ENCODE measurements around the gene FCF1. TPM values are rescaled to one million over a fixed set of nuclear protein-coding genes. Genes with fewer than 3 reads are reported as not detected.

Gene FCF1
- total and polyA plus RNA-seq, 2 experiments from 2014 or later = 24.3 to 39.2 TPM

- Histone ChIP-seq H3K27me3 (replicated peaks; ENCODE audit: insufficient read depth) (no peaks in the 10 kb centered on the region), H3K79me2 (ENCODE audit: insufficient read depth) (peaks cover 4% of the 10 kb centered on the region; the same call in 1 of the 2 replicates), H3K9me3 (ENCODE audit: low read depth) (no peaks in the 10 kb centered on the region), H3F3A (ENCODE audit: insufficient read depth) (no peaks in the 10 kb centered on the region), H2AFZ (no peak overlapping the region), H4K20me1 (ENCODE audit: insufficient read depth) (no peaks in the 10 kb centered on the region), H3K9ac (no peak overlapping the region), H3K4me1 (ENCODE audit: insufficient read depth) (peaks cover 6% of the 10 kb centered on the region; the same call in 1 of the 2 replicates), H3K27ac (peak overlapping the region; percentile 5; the same call in 1 of the 2 replicates), H3K4me2 (ENCODE audit: unreplicated experiment) (no peak overlapping the region), H3K4me3 (no peak overlapping the region), H3K36me3 (ENCODE audit: low read depth) (peaks cover 37% of the 10 kb centered on the region), H3K9me2 (ENCODE audit: insufficient read depth) (no peaks in the 10 kb centered on the region)
- TF ChIP-seq EZH2 (IDR thresholded peaks at IDR 0.05; ENCODE audit: insufficient read depth, poor library complexity, severe bottlenecking) = no peak
- no peak for TF ChIP-seq EZH2phosphoT487 (IDR thresholded peaks at IDR 0.05; ENCODE audit: insufficient read depth, low read depth)
- peak; percentile 56 for DNase-seq
- in situ Hi-C loops (cut with MboI) = no loop called here
Measured at GRCh38 chr14:74720526-74720925, 7.6 kb downstream of the FCF1 start.

GRCh38 chr14:74723134-74723533, 10.2 kb downstream of the FCF1 start:
- H3K27me3 ChIP-seq (replicated peaks; ENCODE audit: insufficient read depth) = no peaks in the 10 kb centered on the region
- H3F3A ChIP-seq (ENCODE audit: insufficient read depth) = no peaks in the 10 kb centered on the region
- TF ChIP-seq EZH2 (IDR thresholded peaks at IDR 0.05; ENCODE audit: insufficient read depth, poor library complexity, severe bottlenecking) (no peak), EZH2phosphoT487 (IDR thresholded peaks at IDR 0.05; ENCODE audit: insufficient read depth, low read depth) (no peak)
- in situ Hi-C loops (cut with MboI) = no loop called here
- no peak overlapping the region for H3K27ac ChIP-seq
- H3K9me2 ChIP-seq (ENCODE audit: insufficient read depth) = no peaks in the 10 kb centered on the region
- H3K9ac ChIP-seq = no peak overlapping the region
- H3K9me3 ChIP-seq (ENCODE audit: low read depth) = no peaks in the 10 kb centered on the region
- H3K4me2 ChIP-seq (ENCODE audit: unreplicated experiment) = no peak overlapping the region
- no peak for DNase-seq
- no peak overlapping the region for H3K4me3 ChIP-seq
- no peaks in the 10 kb centered on the region for H4K20me1 ChIP-seq (ENCODE audit: insufficient read depth)
- H3K4me1 ChIP-seq (ENCODE audit: insufficient read depth) = peaks cover 6% of the 10 kb centered on the region; the same call in 1 of the 2 replicates
- no peak overlapping the region for H2AFZ ChIP-seq
- 81% methylated on average over 3 of the region's 3 CpGs for WGBS, 2 experiments (ENCODE audit: low coverage in 1 of 2, low lambda C conversion rate in 2 of 2, missing lambda C conversion rate in 2 of 2)
- peaks cover 13% of the 10 kb centered on the region for H3K36me3 ChIP-seq (ENCODE audit: low read depth)
- H3K79me2 ChIP-seq (ENCODE audit: insufficient read depth) = peaks cover 4% of the 10 kb centered on the region; the same call in 1 of the 2 replicates

- no peaks in the 10 kb centered on the region for H3F3A ChIP-seq (ENCODE audit: insufficient read depth)
- H3K36me3 ChIP-seq (ENCODE audit: low read depth) = peaks cover 30% of the 10 kb centered on the region; the same call in 1 of the 2 replicates
- H3K9me2 ChIP-seq (ENCODE audit: insufficient read depth) = no peaks in the 10 kb centered on the region
- H3K4me2 ChIP-seq (ENCODE audit: unreplicated experiment) = no peak overlapping the region
- no peak overlapping the region for H3K4me3 ChIP-seq
- no peaks in the 10 kb centered on the region for H3K27me3 ChIP-seq (replicated peaks; ENCODE audit: insufficient read depth)
- no peak overlapping the region for H3K9ac ChIP-seq
- 77 to 82% methylated on average over 2 of the region's 2 CpGs for WGBS, 2 experiments (ENCODE audit: low coverage in 1 of 2, low lambda C conversion rate in 2 of 2, missing lambda C conversion rate in 2 of 2)
- H3K79me2 ChIP-seq (ENCODE audit: insufficient read depth) = peaks cover 16% of the 10 kb centered on the region
- H3K9me3 ChIP-seq (ENCODE audit: low read depth) = no peaks in the 10 kb centered on the region
- no peak overlapping the region for H3K27ac ChIP-seq
- H2AFZ ChIP-seq = no peak overlapping the region
- H4K20me1 ChIP-seq (ENCODE audit: insufficient read depth) = no peaks in the 10 kb centered on the region
- TF ChIP-seq EZH2phosphoT487 (IDR thresholded peaks at IDR 0.05; ENCODE audit: insufficient read depth, low read depth) = no peak
- TF ChIP-seq EZH2 (IDR thresholded peaks at IDR 0.05; ENCODE audit: insufficient read depth, poor library complexity, severe bottlenecking) = no peak
- DNase-seq = no peak
- no peaks in the 10 kb centered on the region for H3K4me1 ChIP-seq (ENCODE audit: insufficient read depth)
- in situ Hi-C loops (cut with MboI) = no loop called here
Measured at GRCh38 chr14:74732387-74732786, 19.4 kb downstream of the FCF1 start.

GRCh38 chr14:74733221-74733620, 20.3 kb downstream of the FCF1 start:
- in situ Hi-C loops (cut with MboI) = no loop called here
- H3K4me3 ChIP-seq = no peak overlapping the region
- H4K20me1 ChIP-seq (ENCODE audit: insufficient read depth) = no peaks in the 10 kb centered on the region
- H3K4me2 ChIP-seq (ENCODE audit: unreplicated experiment) = no peak overlapping the region
- TF ChIP-seq EZH2phosphoT487 (IDR thresholded peaks at IDR 0.05; ENCODE audit: insufficient read depth, low read depth) = no peak
- TF ChIP-seq EZH2 (IDR thresholded peaks at IDR 0.05; ENCODE audit: insufficient read depth, poor library complexity, severe bottlenecking) = no peak
- no peak overlapping the region for H3K27ac ChIP-seq
- peaks cover 30% of the 10 kb centered on the region; the same call in 1 of the 2 replicates for H3K36me3 ChIP-seq (ENCODE audit: low read depth)
- H3K79me2 ChIP-seq (ENCODE audit: insufficient read depth) = peaks cover 12% of the 10 kb centered on the region
- H3K9me2 ChIP-seq (ENCODE audit: insufficient read depth) = no peaks in the 10 kb centered on the region
- no peaks in the 10 kb centered on the region for H3K9me3 ChIP-seq (ENCODE audit: low read depth)
- H3F3A ChIP-seq (ENCODE audit: insufficient read depth) = 0 out of 2 replicates have a peak, but pooled peaks cover under 1% of the 10 kb centered on the region
- no peak overlapping the region for H2AFZ ChIP-seq
- no peak overlapping the region for H3K9ac ChIP-seq
- H3K4me1 ChIP-seq (ENCODE audit: insufficient read depth) = no peaks in the 10 kb centered on the region
- 90 to 96% methylated on average over 3 of the region's 3 CpGs for WGBS, 2 experiments (ENCODE audit: low coverage in 1 of 2, low lambda C conversion rate in 2 of 2, missing lambda C conversion rate in 2 of 2)
- no peak for DNase-seq
- H3K27me3 ChIP-seq (replicated peaks; ENCODE audit: insufficient read depth) = no peaks in the 10 kb centered on the region

- peaks cover 5% of the 10 kb centered on the region; the same call in 1 of the 2 replicates for H3F3A ChIP-seq (ENCODE audit: insufficient read depth)
- no peak for TF ChIP-seq EZH2phosphoT487 (IDR thresholded peaks at IDR 0.05; ENCODE audit: insufficient read depth, low read depth)
- TF ChIP-seq EZH2 (IDR thresholded peaks at IDR 0.05; ENCODE audit: insufficient read depth, poor library complexity, severe bottlenecking) = no peak
- DNase-seq = no peak
- peaks cover 9% of the 10 kb centered on the region for H3K79me2 ChIP-seq (ENCODE audit: insufficient read depth)
- H2AFZ ChIP-seq = no peak overlapping the region
- no peak overlapping the region for H3K9ac ChIP-seq
- no peak overlapping the region for H3K4me3 ChIP-seq
- H3K27me3 ChIP-seq (replicated peaks; ENCODE audit: insufficient read depth) = no peaks in the 10 kb centered on the region
- no peaks in the 10 kb centered on the region for H3K4me1 ChIP-seq (ENCODE audit: insufficient read depth)
- H3K36me3 ChIP-seq (ENCODE audit: low read depth) = peaks cover 41% of the 10 kb centered on the region; the same call in 1 of the 2 replicates
- in situ Hi-C loops (cut with MboI) = no loop called here
- H4K20me1 ChIP-seq (ENCODE audit: insufficient read depth) = no peaks in the 10 kb centered on the region
- H3K9me2 ChIP-seq (ENCODE audit: insufficient read depth) = no peaks in the 10 kb centered on the region
- 82 to 92% methylated on average over 4 of the region's 4 CpGs for WGBS, 2 experiments (ENCODE audit: low coverage in 1 of 2, low lambda C conversion rate in 2 of 2, missing lambda C conversion rate in 2 of 2)
- H3K4me2 ChIP-seq (ENCODE audit: unreplicated experiment) = no peak overlapping the region
- no peaks in the 10 kb centered on the region for H3K9me3 ChIP-seq (ENCODE audit: low read depth)
- no peak overlapping the region for H3K27ac ChIP-seq
Measured at GRCh38 chr14:74735125-74735524, 22.2 kb downstream of the FCF1 start.
